Mesenchymal stem cell (in vitro differentiated cells and primary cell): ENCODE measurements around the gene SLC23A2.

Experiments used
- DNase-seq: peaks from one replicate; pipeline ENCODE4 v3.0.0-alpha.2; 2013
- H2AFZ ChIP-seq: one replicate; pipeline ENCODE4 v1.6.1; 2013; ENCODE audit warnings: low read depth, mild to moderate bottlenecking, control low read depth, inconsistent platforms, low read length, moderate library complexity
- H2AK5ac ChIP-seq: 2 replicates; pipeline ENCODE4 v1.6.1; 2013; ENCODE audit warnings: low read length, moderate library complexity, mild to moderate bottlenecking, inconsistent platforms; ENCODE audit not compliant: severe bottlenecking
- H2BK120ac ChIP-seq: one replicate; pipeline ENCODE4 v1.6.1; 2013; ENCODE audit warnings: low read depth, mild to moderate bottlenecking, inconsistent platforms, low read length, moderate library complexity
- H2BK12ac ChIP-seq, 2 experiments: one replicate each; pipeline ENCODE4 v1.6.1; 2013; ENCODE audit warnings: inconsistent platforms in 2 of 2, low read length in 2 of 2, mild to moderate bottlenecking in 2 of 2, moderate library complexity in 2 of 2, control low read depth in 1 of 2
- H2BK15ac ChIP-seq: one replicate; pipeline ENCODE4 v1.6.1; 2013; ENCODE audit warnings: mild to moderate bottlenecking, low read depth, inconsistent platforms; ENCODE audit not compliant: poor library complexity, severe bottlenecking
- H2BK5ac ChIP-seq: 2 replicates; pipeline ENCODE4 v1.6.1; 2013; ENCODE audit warnings: low read depth, mild to moderate bottlenecking, low read length, control low read depth, inconsistent platforms; ENCODE audit not compliant: poor library complexity, severe bottlenecking
- H3K14ac ChIP-seq, 2 experiments: one replicate each; pipeline ENCODE4 v1.6.1; 2013; ENCODE audit warnings: inconsistent platforms in 2 of 2, low read length in 2 of 2, control low read depth in 1 of 2, mild to moderate bottlenecking in 1 of 2, moderate library complexity in 1 of 2
- H3K18ac ChIP-seq, 2 experiments: one replicate each; pipeline ENCODE4 v1.6.1; 2013; ENCODE audit warnings: inconsistent platforms in 2 of 2, low read length in 2 of 2, control low read depth in 1 of 2, low read depth in 1 of 2, mild to moderate bottlenecking in 1 of 2
- H3K23ac ChIP-seq, 2 experiments: one replicate each; pipeline ENCODE4 v1.6.1; 2013; ENCODE audit warnings: inconsistent platforms in 2 of 2, low read length in 2 of 2, mild to moderate bottlenecking in 2 of 2, moderate library complexity in 2 of 2, control low read depth in 1 of 2
- H3K27ac ChIP-seq: 2 replicates; pipeline ENCODE4 v1.5.1; 2013; ENCODE audit warnings: mild to moderate bottlenecking, moderate library complexity, low read length, control low read depth, inconsistent platforms; ENCODE audit not compliant: poor library complexity, severe bottlenecking
- H3K27me3 ChIP-seq, 2 experiments: 2 replicates each; pipeline versions ENCODE4 v1.6.1 to v1.7.0; 2013; ENCODE audit warnings: low read length in 2 of 2, mild to moderate bottlenecking in 2 of 2, moderate library complexity in 2 of 2, control low read depth in 1 of 2, inconsistent platforms in 1 of 2; ENCODE audit not compliant: control insufficient read depth in 1 of 2, insufficient read depth in 1 of 2
- H3K36me3 ChIP-seq, 2 experiments: 2 replicates each; pipeline versions ENCODE4 v1.6.1 to v1.7.0; 2013; ENCODE audit warnings: low read length in 2 of 2, control low read depth in 1 of 2, inconsistent platforms in 1 of 2, low read depth in 1 of 2, mild to moderate bottlenecking in 1 of 2; ENCODE audit not compliant: insufficient read depth in 2 of 2, control insufficient read depth in 1 of 2
- H3K4ac ChIP-seq, 2 experiments: one replicate each; pipeline ENCODE4 v1.6.1; 2013; ENCODE audit warnings: inconsistent platforms in 2 of 2, low read length in 2 of 2, mild to moderate bottlenecking in 2 of 2, moderate library complexity in 2 of 2, control low read depth in 1 of 2, low read depth in 1 of 2
- H3K4me1 ChIP-seq: 2 replicates; pipeline ENCODE4 v1.6.1; 2013; ENCODE audit warnings: low read depth, low read length, control low read depth; ENCODE audit not compliant: control insufficient read depth, insufficient read depth
- H3K4me2 ChIP-seq: 2 replicates; pipeline ENCODE4 v1.6.1; 2013; ENCODE audit warnings: low read length, mild to moderate bottlenecking, inconsistent platforms; ENCODE audit not compliant: poor library complexity, severe bottlenecking
- H3K4me3 ChIP-seq, 2 experiments: 2 replicates each; pipeline versions ENCODE4 v1.5.1 to v1.7.0; 2013; ENCODE audit warnings: low read length in 2 of 2, mild to moderate bottlenecking in 2 of 2, control low read depth in 1 of 2, low read depth in 1 of 2; ENCODE audit not compliant: insufficient read depth in 1 of 2
- H3K79me1 ChIP-seq: replicated peaks from 2 replicates; pipeline ENCODE4 v1.6.1; 2013; ENCODE audit warnings: mild to moderate bottlenecking, control low read depth, low read length, inconsistent platforms; ENCODE audit not compliant: poor library complexity, severe bottlenecking
- H3K9ac ChIP-seq: 2 replicates; pipeline ENCODE4 v1.7.0; 2013; ENCODE audit warnings: mild to moderate bottlenecking, low read length, moderate library complexity
- H3K9me3 ChIP-seq: 2 replicates; pipeline ENCODE4 v1.7.0; 2013; ENCODE audit warnings: mild to moderate bottlenecking, low read length; ENCODE audit not compliant: control insufficient read depth
- H4K8ac ChIP-seq: one replicate; pipeline ENCODE4 v1.6.1; 2013; ENCODE audit warnings: inconsistent platforms, mild to moderate bottlenecking, low read length, moderate library complexity
- H4K91ac ChIP-seq: one replicate; pipeline ENCODE4 v1.6.1; 2013; ENCODE audit warnings: mild to moderate bottlenecking, low read length, inconsistent platforms
- WGBS: methylation state at CpG from one replicate; pipeline ENCODE4 v1.1.7; 2013; ENCODE audit warnings: mixed read lengths; 5-methylcytosine and 5-hydroxymethylcytosine counted together

Gene SLC23A2

GRCh38 chr20:4885877-4886276, 115.4 kb downstream of the SLC23A2 start:
- no peak overlapping the region for H3K4me3 ChIP-seq
- H3K9me3 ChIP-seq: no peaks in the 10 kb centered on the region
- H3K36me3 ChIP-seq: peaks cover 16 to 69% of the 10 kb centered on the region in 2 experiments
- no peak overlapping the region for H4K8ac ChIP-seq
- no peak overlapping the region for H2AFZ ChIP-seq
- no peaks in the 10 kb centered on the region for H3K4me1 ChIP-seq
- no peak overlapping the region for H3K9ac ChIP-seq
- H4K91ac ChIP-seq: no peak overlapping the region
- H3K18ac ChIP-seq: no peak overlapping the region
- no peak for DNase-seq
- peaks cover 4% of the 10 kb centered on the region for H3K79me1 ChIP-seq
- H3K27ac ChIP-seq: no peak overlapping the region
- H2AK5ac ChIP-seq: no peak overlapping the region
- no peak overlapping the region for H3K4me2 ChIP-seq
- no peak overlapping the region for H2BK120ac ChIP-seq
- no peak overlapping the region for H3K14ac ChIP-seq
- no peak overlapping the region for H3K23ac ChIP-seq
- no peak overlapping the region for H2BK12ac ChIP-seq
- 98% methylated on average over 8 of the region's 8 CpGs for WGBS
- no peaks in the 10 kb centered on the region for H3K27me3 ChIP-seq
- no peak overlapping the region for H3K4ac ChIP-seq
- no peak overlapping the region for H2BK5ac ChIP-seq
- H2BK15ac ChIP-seq: no peak overlapping the region

GRCh38 chr20:4883546-4883945, 117.8 kb downstream of the SLC23A2 start:
- 94% methylated on average over 7 of the region's 7 CpGs for WGBS
- no peak overlapping the region for H3K4me2 ChIP-seq
- no peak overlapping the region for H2BK120ac ChIP-seq
- peaks cover 18 to 71% of the 10 kb centered on the region in 2 experiments for H3K36me3 ChIP-seq
- H4K91ac ChIP-seq: no peak overlapping the region
- H3K27ac ChIP-seq: no peak overlapping the region
- H3K4me3 ChIP-seq: no peak overlapping the region
- no peak overlapping the region for H3K4ac ChIP-seq
- no peaks in the 10 kb centered on the region for H3K27me3 ChIP-seq
- H2AFZ ChIP-seq: no peak overlapping the region
- peaks cover 2% of the 10 kb centered on the region for H3K79me1 ChIP-seq
- H3K4me1 ChIP-seq: no peaks in the 10 kb centered on the region
- no peak overlapping the region for H2BK12ac ChIP-seq
- DNase-seq: no peak
- no peak overlapping the region for H3K14ac ChIP-seq
- no peak overlapping the region for H4K8ac ChIP-seq
- no peak overlapping the region for H3K18ac ChIP-seq
- no peak overlapping the region for H2BK5ac ChIP-seq
- no peak overlapping the region for H3K9ac ChIP-seq
- H2AK5ac ChIP-seq: no peak overlapping the region
- H2BK15ac ChIP-seq: no peak overlapping the region
- H3K9me3 ChIP-seq: no peaks in the 10 kb centered on the region
- H3K23ac ChIP-seq: no peak overlapping the region

- no peak for DNase-seq
Measured at GRCh38 chr20:4883051-4883450, 118.3 kb downstream of the SLC23A2 start.

GRCh38 chr20:4881006-4881730, 120.1 kb downstream of the SLC23A2 start:
- no peak overlapping the region for H3K9ac ChIP-seq
- H4K91ac ChIP-seq: no peak overlapping the region
- no peak overlapping the region for H4K8ac ChIP-seq
- H3K4ac ChIP-seq: no peak overlapping the region
- no peak overlapping the region for H2BK15ac ChIP-seq
- H2BK5ac ChIP-seq: no peak overlapping the region
- WGBS: 91% methylated on average over 8 of the region's 9 CpGs
- peak overlapping the region in 1 of 2 experiments; percentile 1 for H3K14ac ChIP-seq
- no peak overlapping the region for H2AFZ ChIP-seq
- H2BK120ac ChIP-seq: peak overlapping the region; percentile 49
- H3K27me3 ChIP-seq: no peaks in the 10 kb centered on the region
- H3K4me2 ChIP-seq: no peak overlapping the region
- no peak overlapping the region for H3K23ac ChIP-seq
- H3K27ac ChIP-seq: no peak overlapping the region
- peaks cover 18 to 66% of the 10 kb centered on the region in 2 experiments for H3K36me3 ChIP-seq
- no peak overlapping the region for H3K4me3 ChIP-seq
- no peak overlapping the region for H2BK12ac ChIP-seq
- no peak overlapping the region for H3K18ac ChIP-seq
- no peaks in the 10 kb centered on the region for H3K9me3 ChIP-seq
- H3K79me1 ChIP-seq: peaks cover 2% of the 10 kb centered on the region
- DNase-seq: no peak
- H3K4me1 ChIP-seq: peaks cover 2% of the 10 kb centered on the region
- H2AK5ac ChIP-seq: no peak overlapping the region

More at GRCh38 chr20:4883051-4883450, 118.3 kb downstream of the SLC23A2 start:
- no peak overlapping the region for H3K4ac ChIP-seq
- H3K4me1 ChIP-seq: no peaks in the 10 kb centered on the region
- H3K23ac ChIP-seq: no peak overlapping the region
- H3K9ac ChIP-seq: no peak overlapping the region
- H3K79me1 ChIP-seq: peaks cover 2% of the 10 kb centered on the region
- H3K4me3 ChIP-seq: no peak overlapping the region
- H2AFZ ChIP-seq: no peak overlapping the region
- H3K27ac ChIP-seq: no peak overlapping the region
- H3K27me3 ChIP-seq: no peaks in the 10 kb centered on the region
- no peak overlapping the region for H2BK120ac ChIP-seq
- peaks cover 18 to 71% of the 10 kb centered on the region in 2 experiments for H3K36me3 ChIP-seq
- H4K8ac ChIP-seq: no peak overlapping the region
- no peak overlapping the region for H2BK15ac ChIP-seq
- WGBS: 77% methylated on average over 3 of the region's 3 CpGs
- no peak overlapping the region for H3K18ac ChIP-seq
- no peaks in the 10 kb centered on the region for H3K9me3 ChIP-seq
- no peak overlapping the region for H2AK5ac ChIP-seq
- H3K4me2 ChIP-seq: no peak overlapping the region
- H4K91ac ChIP-seq: no peak overlapping the region
- H2BK12ac ChIP-seq: no peak overlapping the region
- no peak overlapping the region for H2BK5ac ChIP-seq
- H3K14ac ChIP-seq: no peak overlapping the region
